RWPE1 (cell line): ENCODE measurements around the gene GMPR2.

Source experiments
- CTCF ChIA-PET: fragments of 350-600 bp; sonication (Branson Sonifier 250); formaldehyde crosslinking; extraction: SDS; loops from one replicate; lab custom pipeline; 2021; lab: Yijun Ruan, JAX
- POLR2A ChIA-PET: fragments of 400-600 bp; formaldehyde crosslinking; extraction: SDS; loops from one replicate; lab custom pipeline; 2020; ENCODE audit warnings: antibody characterized with exemption; ENCODE audit not compliant: low non-redundant PET; lab: Yijun Ruan, JAX
- DNase-seq: peaks from one replicate; pipeline ENCODE4 v3.0.0; 2012; ENCODE audit warnings: low spot score
- H3K27ac ChIP-seq: fragments of 450-650 bp; 2 replicates; pipeline ENCODE4 v1.5.1; 2017
- TF ChIP-seq, protein P1 (sequence below): fragments of 450-650 bp; conservative IDR thresholded peaks from 2 replicates; pipeline ENCODE4 v1.5.1; 2017; ENCODE audit warnings: low read depth, mild to moderate bottlenecking

The GMPR2 gene

GRCh38 chr14:24234095-24235005 is 1.6 kb downstream of the GMPR2 start:
- ChIA-PET POLR2A (no interaction called here), CTCF (interaction anchor here (1.0 to 1.3 kb wide), 2 partner anchors 63 to 64 kb away, joined by 3 to 4 read pairs; no protein-coding TSS in a partner anchor)
- H3K27ac ChIP-seq, result no peak overlapping the region
- TF ChIP-seq, protein P1, sequence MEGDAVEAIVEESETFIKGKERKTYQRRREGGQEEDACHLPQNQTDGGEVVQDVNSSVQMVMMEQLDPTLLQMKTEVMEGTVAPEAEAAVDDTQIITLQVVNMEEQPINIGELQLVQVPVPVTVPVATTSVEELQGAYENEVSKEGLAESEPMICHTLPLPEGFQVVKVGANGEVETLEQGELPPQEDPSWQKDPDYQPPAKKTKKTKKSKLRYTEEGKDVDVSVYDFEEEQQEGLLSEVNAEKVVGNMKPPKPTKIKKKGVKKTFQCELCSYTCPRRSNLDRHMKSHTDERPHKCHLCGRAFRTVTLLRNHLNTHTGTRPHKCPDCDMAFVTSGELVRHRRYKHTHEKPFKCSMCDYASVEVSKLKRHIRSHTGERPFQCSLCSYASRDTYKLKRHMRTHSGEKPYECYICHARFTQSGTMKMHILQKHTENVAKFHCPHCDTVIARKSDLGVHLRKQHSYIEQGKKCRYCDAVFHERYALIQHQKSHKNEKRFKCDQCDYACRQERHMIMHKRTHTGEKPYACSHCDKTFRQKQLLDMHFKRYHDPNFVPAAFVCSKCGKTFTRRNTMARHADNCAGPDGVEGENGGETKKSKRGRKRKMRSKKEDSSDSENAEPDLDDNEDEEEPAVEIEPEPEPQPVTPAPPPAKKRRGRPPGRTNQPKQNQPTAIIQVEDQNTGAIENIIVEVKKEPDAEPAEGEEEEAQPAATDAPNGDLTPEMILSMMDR, result no peak
- DNase-seq, result no peak

- TF ChIP-seq, protein P1, result no peak
- no peak for DNase-seq
- ChIA-PET POLR2A (no interaction called here), CTCF (interaction anchor here (1.3 kb wide), 1 partner anchor 62 kb away, joined by 4 read pairs; no protein-coding TSS in a partner anchor)
- no peak overlapping the region for H3K27ac ChIP-seq
Observed at GRCh38 chr14:24235804-24236688, 3.3 kb downstream of the GMPR2 start.

- TF ChIP-seq, protein P1, result no peak
- DNase-seq, result no peak
- POLR2A ChIA-PET, result no interaction called here
- CTCF ChIA-PET, result no interaction called here
- H3K27ac ChIP-seq, result peak overlapping the region; percentile 42; the same call in 1 of the 2 replicates
Observed at GRCh38 chr14:24236689-24237462, 4.1 kb downstream of the GMPR2 start.

- no peak for DNase-seq
- ChIA-PET POLR2A (no interaction called here), CTCF (interaction anchor here (0.5 kb wide), 1 partner anchor 226 kb away, joined by 5 read pairs; no protein-coding TSS in a partner anchor)
- TF ChIP-seq, protein P1, result no peak
- H3K27ac ChIP-seq, result peak overlapping the region; percentile 42; the same call in 1 of the 2 replicates
Observed at GRCh38 chr14:24237463-24237955, 4.8 kb downstream of the GMPR2 start.

- TF ChIP-seq, protein P1, result no peak
- DNase-seq, result peak; percentile 58
- ChIA-PET POLR2A (no interaction called here), CTCF (no interaction called here)
- peak overlapping the region; percentile 42 for H3K27ac ChIP-seq
Observed at GRCh38 chr14:24238123-24238522, 5.4 kb downstream of the GMPR2 start.
